Measurements from ENCODE around the gene PCMTD2. TPM values are rescaled to one million over a fixed set of nuclear protein-coding genes. Genes with fewer than 3 reads are reported as not detected.

The PCMTD2 gene
- total and polyA plus RNA-seq, 2 of the 13 experiments (the other 11 are each of a cell fraction or from before 2014, with no cell fraction given): 47.0 to 76.9 TPM

DNA sequence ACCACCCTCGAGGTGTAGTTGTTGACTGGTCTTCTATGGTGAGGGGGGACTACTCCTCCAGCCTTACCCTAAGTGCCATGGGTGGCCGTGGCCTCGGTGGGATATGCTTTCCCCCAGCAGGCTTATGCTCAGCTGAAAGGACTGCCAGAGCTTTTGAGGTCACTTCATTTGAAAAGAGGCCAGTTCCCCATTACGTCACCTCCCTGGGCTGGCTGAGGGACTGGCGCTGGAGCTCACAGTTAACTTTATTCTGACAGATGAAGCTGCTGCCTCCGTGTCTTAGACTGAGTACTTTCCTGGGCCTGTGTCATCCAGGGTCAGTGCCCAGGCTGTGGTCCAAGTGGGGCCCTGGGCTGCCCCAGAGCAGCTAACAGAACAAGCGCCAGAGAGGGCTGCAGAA is 42.8 kb upstream of the PCMTD2 start (continued):
- TF ChIP-seq MED1 (CRISPR knock-in tag; IDR thresholded peaks at IDR 0.05) (0 out of 2 replicates have a peak, but pooled peaks have one; percentile 22), ZNF12 (CRISPR knock-in tag; IDR thresholded peaks at IDR 0.05) (no peak), RXRA (CRISPR knock-in tag; IDR thresholded peaks at IDR 0.05) (peak; percentile 47; the same call in 1 of the 2 replicates), ZFY (CRISPR knock-in tag; IDR thresholded peaks at IDR 0.05) (peak; percentile 42; the same call in 1 of the 2 replicates), RXRB (CRISPR knock-in tag; IDR thresholded peaks at IDR 0.05; ENCODE audit: borderline replicate concordance) (peak; percentile 14; the same call in 1 of the 2 replicates), ATF7 (IDR thresholded peaks at IDR 0.05) (peak; percentile 95), ATF7 (CRISPR knock-in tag; IDR thresholded peaks at IDR 0.05) (no peak), ZFP37 (CRISPR knock-in tag; IDR thresholded peaks at IDR 0.05; ENCODE audit: borderline replicate concordance) (no peak), ZBTB20 (CRISPR knock-in tag; IDR thresholded peaks at IDR 0.05; ENCODE audit: borderline replicate concordance, low read depth) (0 out of 2 replicates have a peak, but pooled peaks have one; percentile 29), ZNF292 (CRISPR knock-in tag; IDR thresholded peaks at IDR 0.05; ENCODE audit: borderline replicate concordance, low read depth) (0 out of 2 replicates have a peak, but pooled peaks have one; percentile 36), TARDBP (CRISPR knock-in tag; IDR thresholded peaks at IDR 0.05) (no peak), HOXD1 (CRISPR knock-in tag; IDR thresholded peaks at IDR 0.05) (no peak)
- TF ChIP-seq, protein P1, sequence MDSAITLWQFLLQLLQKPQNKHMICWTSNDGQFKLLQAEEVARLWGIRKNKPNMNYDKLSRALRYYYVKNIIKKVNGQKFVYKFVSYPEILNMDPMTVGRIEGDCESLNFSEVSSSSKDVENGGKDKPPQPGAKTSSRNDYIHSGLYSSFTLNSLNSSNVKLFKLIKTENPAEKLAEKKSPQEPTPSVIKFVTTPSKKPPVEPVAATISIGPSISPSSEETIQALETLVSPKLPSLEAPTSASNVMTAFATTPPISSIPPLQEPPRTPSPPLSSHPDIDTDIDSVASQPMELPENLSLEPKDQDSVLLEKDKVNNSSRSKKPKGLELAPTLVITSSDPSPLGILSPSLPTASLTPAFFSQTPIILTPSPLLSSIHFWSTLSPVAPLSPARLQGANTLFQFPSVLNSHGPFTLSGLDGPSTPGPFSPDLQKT (CRISPR knock-in tag; IDR thresholded peaks at IDR 0.05; ENCODE audit: borderline replicate concordance): no peak
- TF ChIP-seq, protein P2, sequence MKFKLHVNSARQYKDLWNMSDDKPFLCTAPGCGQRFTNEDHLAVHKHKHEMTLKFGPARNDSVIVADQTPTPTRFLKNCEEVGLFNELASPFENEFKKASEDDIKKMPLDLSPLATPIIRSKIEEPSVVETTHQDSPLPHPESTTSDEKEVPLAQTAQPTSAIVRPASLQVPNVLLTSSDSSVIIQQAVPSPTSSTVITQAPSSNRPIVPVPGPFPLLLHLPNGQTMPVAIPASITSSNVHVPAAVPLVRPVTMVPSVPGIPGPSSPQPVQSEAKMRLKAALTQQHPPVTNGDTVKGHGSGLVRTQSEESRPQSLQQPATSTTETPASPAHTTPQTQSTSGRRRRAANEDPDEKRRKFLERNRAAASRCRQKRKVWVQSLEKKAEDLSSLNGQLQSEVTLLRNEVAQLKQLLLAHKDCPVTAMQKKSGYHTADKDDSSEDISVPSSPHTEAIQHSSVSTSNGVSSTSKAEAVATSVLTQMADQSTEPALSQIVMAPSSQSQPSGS (CRISPR knock-in tag; IDR thresholded peaks at IDR 0.05): 0 out of 2 replicates have a peak, but pooled peaks have one; percentile 35
- TF ChIP-seq, protein P3, sequence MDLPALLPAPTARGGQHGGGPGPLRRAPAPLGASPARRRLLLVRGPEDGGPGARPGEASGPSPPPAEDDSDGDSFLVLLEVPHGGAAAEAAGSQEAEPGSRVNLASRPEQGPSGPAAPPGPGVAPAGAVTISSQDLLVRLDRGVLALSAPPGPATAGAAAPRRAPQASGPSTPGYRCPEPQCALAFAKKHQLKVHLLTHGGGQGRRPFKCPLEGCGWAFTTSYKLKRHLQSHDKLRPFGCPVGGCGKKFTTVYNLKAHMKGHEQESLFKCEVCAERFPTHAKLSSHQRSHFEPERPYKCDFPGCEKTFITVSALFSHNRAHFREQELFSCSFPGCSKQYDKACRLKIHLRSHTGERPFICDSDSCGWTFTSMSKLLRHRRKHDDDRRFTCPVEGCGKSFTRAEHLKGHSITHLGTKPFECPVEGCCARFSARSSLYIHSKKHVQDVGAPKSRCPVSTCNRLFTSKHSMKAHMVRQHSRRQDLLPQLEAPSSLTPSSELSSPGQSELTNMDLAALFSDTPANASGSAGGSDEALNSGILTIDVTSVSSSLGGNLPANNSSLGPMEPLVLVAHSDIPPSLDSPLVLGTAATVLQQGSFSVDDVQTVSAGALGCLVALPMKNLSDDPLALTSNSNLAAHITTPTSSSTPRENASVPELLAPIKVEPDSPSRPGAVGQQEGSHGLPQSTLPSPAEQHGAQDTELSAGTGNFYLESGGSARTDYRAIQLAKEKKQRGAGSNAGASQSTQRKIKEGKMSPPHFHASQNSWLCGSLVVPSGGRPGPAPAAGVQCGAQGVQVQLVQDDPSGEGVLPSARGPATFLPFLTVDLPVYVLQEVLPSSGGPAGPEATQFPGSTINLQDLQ (CRISPR knock-in tag; IDR thresholded peaks at IDR 0.05): no peak
- TF ChIP-seq, protein P4, sequence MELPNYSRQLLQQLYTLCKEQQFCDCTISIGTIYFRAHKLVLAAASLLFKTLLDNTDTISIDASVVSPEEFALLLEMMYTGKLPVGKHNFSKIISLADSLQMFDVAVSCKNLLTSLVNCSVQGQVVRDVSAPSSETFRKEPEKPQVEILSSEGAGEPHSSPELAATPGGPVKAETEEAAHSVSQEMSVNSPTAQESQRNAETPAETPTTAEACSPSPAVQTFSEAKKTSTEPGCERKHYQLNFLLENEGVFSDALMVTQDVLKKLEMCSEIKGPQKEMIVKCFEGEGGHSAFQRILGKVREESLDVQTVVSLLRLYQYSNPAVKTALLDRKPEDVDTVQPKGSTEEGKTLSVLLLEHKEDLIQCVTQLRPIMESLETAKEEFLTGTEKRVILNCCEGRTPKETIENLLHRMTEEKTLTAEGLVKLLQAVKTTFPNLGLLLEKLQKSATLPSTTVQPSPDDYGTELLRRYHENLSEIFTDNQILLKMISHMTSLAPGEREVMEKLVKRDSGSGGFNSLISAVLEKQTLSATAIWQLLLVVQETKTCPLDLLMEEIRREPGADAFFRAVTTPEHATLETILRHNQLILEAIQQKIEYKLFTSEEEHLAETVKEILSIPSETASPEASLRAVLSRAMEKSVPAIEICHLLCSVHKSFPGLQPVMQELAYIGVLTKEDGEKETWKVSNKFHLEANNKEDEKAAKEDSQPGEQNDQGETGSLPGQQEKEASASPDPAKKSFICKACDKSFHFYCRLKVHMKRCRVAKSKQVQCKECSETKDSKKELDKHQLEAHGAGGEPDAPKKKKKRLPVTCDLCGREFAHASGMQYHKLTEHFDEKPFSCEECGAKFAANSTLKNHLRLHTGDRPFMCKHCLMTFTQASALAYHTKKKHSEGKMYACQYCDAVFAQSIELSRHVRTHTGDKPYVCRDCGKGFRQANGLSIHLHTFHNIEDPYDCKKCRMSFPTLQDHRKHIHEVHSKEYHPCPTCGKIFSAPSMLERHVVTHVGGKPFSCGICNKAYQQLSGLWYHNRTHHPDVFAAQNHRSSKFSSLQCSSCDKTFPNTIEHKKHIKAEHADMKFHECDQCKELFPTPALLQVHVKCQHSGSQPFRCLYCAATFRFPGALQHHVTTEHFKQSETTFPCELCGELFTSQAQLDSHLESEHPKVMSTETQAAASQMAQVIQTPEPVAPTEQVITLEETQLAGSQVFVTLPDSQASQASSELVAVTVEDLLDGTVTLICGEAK (IDR thresholded peaks at IDR 0.05): no peak
- TF ChIP-seq, protein P4 (CRISPR knock-in tag; IDR thresholded peaks at IDR 0.05): peak; percentile 61; the same call in 1 of the 2 replicates
